ENCODE measurements around the gene ZNF254. TPM values are rescaled to one million over a fixed set of nuclear protein-coding genes. Genes with fewer than 3 reads are reported as not detected.

Gene ZNF254
- total RNA-seq, 2 experiments from 2014 or later = 8.8 to 9.6 TPM

- POLR2A ChIA-PET = no interaction called here
- H3K27me3 Mint-ChIP-seq = no peaks in the 10 kb centered on the region
- DNase-seq (no peak), ATAC-seq (no peak)
- H3K36me3 Mint-ChIP-seq (ENCODE audit: low read depth) = peaks cover 59% of the 10 kb centered on the region
- no peak overlapping the region for H3K4me3 Mint-ChIP-seq
- H3K9me3 Mint-ChIP-seq (ENCODE audit: low read depth) = no peaks in the 10 kb centered on the region
- no peak overlapping the region for H3K27ac Mint-ChIP-seq
- intact Hi-C loops (cut with DNase I, micrococcal nuclease) = no loop called here
- H3K4me1 Mint-ChIP-seq = peaks cover 36% of the 10 kb centered on the region
- CTCF ChIA-PET = interaction anchor here (0.6 kb wide), 1 partner anchor 541 kb away, joined by 3 read pairs; no protein-coding TSS in a partner anchor
These were observed 29.8 kb upstream of the ZNF254 start for GRCh38 chr19:24057144-24057543.

- peaks cover 49% of the 10 kb centered on the region for H3K36me3 Mint-ChIP-seq (ENCODE audit: low read depth)
- H3K27ac Mint-ChIP-seq = no peak overlapping the region
These were observed 27.3 kb upstream of the ZNF254 start for GRCh38 chr19:24059563-24060295.

GRCh38 chr19:24060687-24061356 lies 26.2 kb upstream of the ZNF254 start:
- peak overlapping the region; percentile 5 for H3K27ac Mint-ChIP-seq
- no peak for DNase-seq
- no peaks in the 10 kb centered on the region for H3K27me3 Mint-ChIP-seq
- H3K9me3 Mint-ChIP-seq (ENCODE audit: low read depth) = no peaks in the 10 kb centered on the region
- CTCF ChIA-PET = no interaction called here
- H3K36me3 Mint-ChIP-seq (ENCODE audit: low read depth) = peaks cover 52% of the 10 kb centered on the region
- ATAC-seq = peak; percentile 66
- intact Hi-C loops (cut with DNase I, micrococcal nuclease) = no loop called here
- peaks cover 21% of the 10 kb centered on the region for H3K4me1 Mint-ChIP-seq
- POLR2A ChIA-PET = interaction anchor here (0.6 to 0.7 kb wide), 2 partner anchors 12 to 286 kb away, joined by 3 read pairs; no protein-coding TSS in a partner anchor
- H3K4me3 Mint-ChIP-seq = no peak overlapping the region

More at GRCh38 chr19:24059563-24060295, 27.3 kb upstream of the ZNF254 start:
- ChIA-PET CTCF (no interaction called here), POLR2A (no interaction called here)
- intact Hi-C loops (cut with DNase I, micrococcal nuclease) = no loop called here
- Mint-ChIP-seq H3K4me1 (peaks cover 28% of the 10 kb centered on the region), H3K9me3 (ENCODE audit: low read depth) (no peaks in the 10 kb centered on the region), H3K4me3 (no peak overlapping the region), H3K27me3 (no peaks in the 10 kb centered on the region)
- no peak for ATAC-seq
- no peak for DNase-seq

GRCh38 chr19:24062190-24062589 lies 24.8 kb upstream of the ZNF254 start:
- ChIA-PET POLR2A (interaction anchor here (0.6 kb wide), 1 partner anchor 76 kb away, joined by 3 read pairs; no protein-coding TSS in a partner anchor), CTCF (no interaction called here)
- peaks cover 14% of the 10 kb centered on the region for H3K4me1 Mint-ChIP-seq
- H3K4me3 Mint-ChIP-seq = no peak overlapping the region
- no peaks in the 10 kb centered on the region for H3K27me3 Mint-ChIP-seq
- H3K9me3 Mint-ChIP-seq (ENCODE audit: low read depth) = no peaks in the 10 kb centered on the region
- intact Hi-C loops (cut with DNase I, micrococcal nuclease) = no loop called here
- DNase-seq (no peak), ATAC-seq (peak; percentile 56)
- peaks cover 46% of the 10 kb centered on the region for H3K36me3 Mint-ChIP-seq (ENCODE audit: low read depth)
- peak overlapping the region; percentile 6 for H3K27ac Mint-ChIP-seq

GRCh38 chr19:24063295-24063694 lies 23.7 kb upstream of the ZNF254 start:
- Mint-ChIP-seq H3K4me3 (no peak overlapping the region), H3K27ac (no peak overlapping the region), H3K9me3 (ENCODE audit: low read depth) (no peaks in the 10 kb centered on the region), H3K4me1 (peaks cover 14% of the 10 kb centered on the region), H3K36me3 (ENCODE audit: low read depth) (peaks cover 47% of the 10 kb centered on the region), H3K27me3 (no peaks in the 10 kb centered on the region)
- intact Hi-C loops (cut with DNase I, micrococcal nuclease) = no loop called here
- CTCF ChIA-PET = no interaction called here
- no peak for DNase-seq
- POLR2A ChIA-PET = no interaction called here
- ATAC-seq = no peak

DNA sequence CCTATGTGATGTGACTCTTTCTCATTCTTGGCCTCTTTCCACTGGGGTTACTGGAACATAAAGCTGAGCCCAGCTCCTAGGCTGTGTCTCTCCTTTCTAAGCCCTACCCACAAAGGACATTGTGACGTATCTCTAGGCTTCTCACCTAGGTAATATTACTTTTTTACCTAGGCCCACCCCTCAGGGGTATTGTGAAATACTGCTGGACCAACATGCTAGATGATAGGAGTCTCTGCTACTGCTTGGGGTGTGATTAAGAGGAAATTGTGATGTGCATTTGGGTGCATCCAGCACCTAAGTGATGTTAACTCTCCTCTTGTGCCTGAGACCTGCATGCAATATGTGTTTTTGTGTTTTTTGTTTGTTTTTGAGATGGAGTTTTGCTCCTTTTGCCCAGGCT lies 22.8 kb upstream of the ZNF254 start:
- peak overlapping the region; percentile 13 for H3K27ac Mint-ChIP-seq
- no peaks in the 10 kb centered on the region for H3K9me3 Mint-ChIP-seq (ENCODE audit: low read depth)
- no peaks in the 10 kb centered on the region for H3K27me3 Mint-ChIP-seq
- H3K36me3 Mint-ChIP-seq (ENCODE audit: low read depth) = peaks cover 45% of the 10 kb centered on the region
- H3K4me3 Mint-ChIP-seq = no peak overlapping the region
- ChIA-PET CTCF (no interaction called here), POLR2A (no interaction called here)
- ATAC-seq (no peak), DNase-seq (no peak)
- intact Hi-C loops (cut with DNase I, micrococcal nuclease) = no loop called here
- H3K4me1 Mint-ChIP-seq = peaks cover 14% of the 10 kb centered on the region

DNA sequence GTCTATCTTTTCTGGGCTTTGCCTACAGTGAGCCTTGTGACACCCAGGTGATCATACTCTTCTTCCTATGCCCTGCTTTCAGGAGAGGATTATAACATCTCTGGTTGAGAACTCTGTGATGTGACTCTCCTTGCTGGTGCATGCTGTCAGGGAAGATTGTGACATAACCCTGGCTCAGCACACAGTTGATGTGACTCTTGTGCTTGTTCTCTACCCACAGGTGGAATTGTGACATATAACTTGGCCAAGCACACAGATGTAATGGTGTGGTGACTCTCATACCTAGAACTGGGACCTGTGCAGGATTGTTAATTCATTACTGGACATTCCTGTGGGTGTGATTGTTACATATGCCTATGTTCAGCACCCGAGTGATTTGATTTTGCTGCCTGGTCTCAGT lies 21.7 kb upstream of the ZNF254 start:
- H3K4me3 Mint-ChIP-seq = no peak overlapping the region
- no peak overlapping the region for H3K27ac Mint-ChIP-seq
- intact Hi-C loops (cut with DNase I, micrococcal nuclease) = no loop called here
- ChIA-PET CTCF (no interaction called here), POLR2A (no interaction called here)
- H3K36me3 Mint-ChIP-seq (ENCODE audit: low read depth) = peaks cover 42% of the 10 kb centered on the region
- peaks cover 15% of the 10 kb centered on the region for H3K4me1 Mint-ChIP-seq
- no peaks in the 10 kb centered on the region for H3K27me3 Mint-ChIP-seq
- DNase-seq (no peak), ATAC-seq (no peak)
- peaks cover 2% of the 10 kb centered on the region for H3K9me3 Mint-ChIP-seq (ENCODE audit: low read depth)

DNA sequence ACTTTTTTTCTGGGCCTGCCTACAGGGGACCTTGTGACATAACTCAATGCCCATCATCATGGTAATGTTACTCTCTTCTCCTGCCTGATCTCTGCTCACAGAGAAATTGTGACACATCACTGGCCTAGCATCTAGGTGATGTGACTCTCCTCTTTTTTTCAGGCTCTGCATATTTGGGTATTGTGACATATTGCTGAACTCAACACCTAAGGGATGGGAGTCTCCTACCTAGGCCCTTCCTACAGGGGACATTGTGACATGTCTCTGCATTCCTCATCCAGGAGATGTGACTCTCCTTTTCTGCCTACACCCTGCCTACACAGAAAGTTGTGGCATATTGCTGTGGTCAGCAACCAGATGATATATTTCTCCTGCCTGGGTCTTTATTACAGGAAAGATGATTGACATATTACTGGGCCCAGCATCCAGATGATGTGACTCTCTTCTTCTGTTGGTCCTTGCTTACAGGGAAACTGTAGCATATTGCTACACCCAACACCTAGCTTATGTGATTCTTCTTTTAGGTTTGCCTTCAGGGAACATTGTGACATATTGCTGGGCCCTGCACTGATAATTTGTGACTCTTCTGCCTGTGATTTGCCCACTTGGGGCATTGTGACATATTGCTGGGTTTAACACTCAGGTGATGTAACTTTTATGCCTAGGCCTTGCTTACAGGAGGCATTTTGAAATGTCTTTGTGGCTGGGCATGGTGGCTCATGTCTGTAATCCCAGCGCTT lies 21.0 kb upstream of the ZNF254 start:
- intact Hi-C loops (cut with DNase I, micrococcal nuclease) = no loop called here
- no peak overlapping the region for H3K27ac Mint-ChIP-seq
- ATAC-seq (no peak), DNase-seq (no peak)
- H3K4me1 Mint-ChIP-seq = peaks cover 8% of the 10 kb centered on the region
- H3K36me3 Mint-ChIP-seq (ENCODE audit: low read depth) = peaks cover 35% of the 10 kb centered on the region
- peaks cover 2% of the 10 kb centered on the region for H3K9me3 Mint-ChIP-seq (ENCODE audit: low read depth)
- ChIA-PET CTCF (no interaction called here), POLR2A (no interaction called here)
- H3K27me3 Mint-ChIP-seq = no peaks in the 10 kb centered on the region
- no peak overlapping the region for H3K4me3 Mint-ChIP-seq

- H3K4me3 Mint-ChIP-seq = no peak overlapping the region
- CTCF ChIA-PET = no interaction called here
These were observed 16.9 kb upstream of the ZNF254 start for GRCh38 chr19:24069905-24070657.

DNA sequence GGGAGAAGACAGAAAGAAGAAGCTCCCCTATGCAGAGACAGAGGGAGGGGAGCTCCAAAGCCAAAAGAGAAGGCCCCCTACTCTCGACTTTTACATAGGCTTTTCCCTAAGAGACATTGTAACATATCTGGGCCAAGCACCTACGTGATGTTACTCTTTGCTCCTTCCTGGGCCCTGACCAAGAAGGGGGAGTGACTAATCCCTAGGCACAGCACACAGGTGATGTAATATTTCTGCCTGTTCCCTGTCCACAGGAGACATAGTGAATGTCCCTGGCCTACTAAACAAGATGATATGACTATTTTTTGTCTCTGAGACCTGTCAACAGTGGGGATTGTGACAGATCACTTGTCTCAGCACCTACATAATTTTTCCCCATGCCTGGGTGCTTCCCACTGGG lies 15.9 kb upstream of the ZNF254 start:
- Mint-ChIP-seq H3K27ac (no peak overlapping the region), H3K36me3 (ENCODE audit: low read depth) (peaks cover 52% of the 10 kb centered on the region), H3K27me3 (no peaks in the 10 kb centered on the region), H3K4me1 (peaks cover 4% of the 10 kb centered on the region), H3K4me3 (no peak overlapping the region), H3K9me3 (ENCODE audit: low read depth) (peaks cover 4% of the 10 kb centered on the region)
- intact Hi-C loops (cut with DNase I, micrococcal nuclease) = no loop called here
- ATAC-seq (no peak), DNase-seq (no peak)
- POLR2A ChIA-PET = no interaction called here
- CTCF ChIA-PET = no interaction called here

More at GRCh38 chr19:24069905-24070657, 16.9 kb upstream of the ZNF254 start:
- DNase-seq (no peak), ATAC-seq (peak; percentile 31)
- no peaks in the 10 kb centered on the region for H3K27me3 Mint-ChIP-seq
- H3K4me1 Mint-ChIP-seq = peaks cover 4% of the 10 kb centered on the region
- no peak overlapping the region for H3K27ac Mint-ChIP-seq
- intact Hi-C loops (cut with DNase I, micrococcal nuclease) = no loop called here
- peaks cover 50% of the 10 kb centered on the region for H3K36me3 Mint-ChIP-seq (ENCODE audit: low read depth)
- peaks cover 2% of the 10 kb centered on the region for H3K9me3 Mint-ChIP-seq (ENCODE audit: low read depth)
- POLR2A ChIA-PET = no interaction called here

DNA sequence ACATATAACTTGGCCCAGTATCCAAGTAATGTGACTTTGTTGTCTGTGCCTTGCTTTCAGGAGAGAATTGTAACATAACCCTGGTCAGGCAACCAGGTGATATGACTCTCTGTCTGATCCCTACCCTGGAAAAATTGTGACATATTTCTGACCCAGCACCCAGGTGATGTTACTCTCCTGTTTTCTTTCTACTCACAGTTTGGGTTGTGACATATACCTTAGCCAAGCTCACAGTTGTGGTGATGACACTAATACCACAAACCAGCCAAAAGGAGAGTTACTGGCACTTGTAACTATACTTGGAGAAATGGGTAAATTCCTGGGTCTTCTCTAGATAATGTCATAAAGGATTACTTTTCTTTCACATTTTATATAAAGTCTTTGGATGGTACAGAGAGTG lies 14.3 kb upstream of the ZNF254 start:
- intact Hi-C loops (cut with DNase I, micrococcal nuclease) = no loop called here
- CTCF ChIA-PET = no interaction called here
- H3K27ac Mint-ChIP-seq = peak overlapping the region; percentile 28
- H3K9me3 Mint-ChIP-seq (ENCODE audit: low read depth) = peaks cover 4% of the 10 kb centered on the region
- POLR2A ChIA-PET = interaction anchor here (0.6 kb wide), 1 partner anchor 12 kb away, joined by 3 read pairs; no protein-coding TSS in a partner anchor
- H3K4me1 Mint-ChIP-seq = peaks cover 4% of the 10 kb centered on the region
- no peak overlapping the region for H3K4me3 Mint-ChIP-seq
- DNase-seq (no peak), ATAC-seq (peak; percentile 11)
- peaks cover 54% of the 10 kb centered on the region for H3K36me3 Mint-ChIP-seq (ENCODE audit: low read depth)
- H3K27me3 Mint-ChIP-seq = no peaks in the 10 kb centered on the region
